Left ventricle myocardium inferior (tissue), 1 donor: ENCODE results near the gene NCOR1. TPM values are rescaled to one million over a fixed set of nuclear protein-coding genes. Genes with fewer than 3 reads are reported as not detected.

Source experiments
- DNase-seq: peaks from one replicate; pipeline ENCODE4 v3.0.0-alpha.2; 2020
- H3K27ac ChIP-seq: fragments of 200-600 bp; replicated peaks from 2 replicates; pipeline ENCODE4 v1.8.0; 2021
- H3K27me3 ChIP-seq: fragments of 200-600 bp; 2 replicates; pipeline ENCODE4 v1.8.0; 2021; ENCODE audit warnings: low read depth
- H3K36me3 ChIP-seq: fragments of 200-600 bp; 2 replicates; pipeline ENCODE4 v1.8.0; 2021
- H3K4me1 ChIP-seq: fragments of 200-600 bp; 2 replicates; pipeline ENCODE4 v1.8.0; 2021
- H3K4me3 ChIP-seq: fragments of 200-600 bp; 2 replicates; pipeline ENCODE4 v1.8.0; 2021; ENCODE audit warnings: mild to moderate bottlenecking, moderate library complexity
- H3K9me3 ChIP-seq: fragments of 200-600 bp; replicated peaks from 2 replicates; pipeline ENCODE4 v1.8.0; 2021
- CTCF ChIP-seq: fragments of 200-600 bp; IDR thresholded peaks from 2 replicates; pipeline ENCODE4 v1.8.0; 2021; ENCODE audit warnings: antibody characterized with exemption, mild to moderate bottlenecking, borderline replicate concordance
- intact Hi-C: fragments of 100-400 bp; cut with micrococcal nuclease; formaldehyde crosslinking; loops from one replicate; pipeline ENCODE4 v1.11.0; 2022
- total RNA-seq: library from RNA; stranded (reverse); fragmentation: NEBNext Ultra II Directional; extraction: Animal tissue kit (Norgen Biotek cat#: 25700); gene quantifications from one replicate; pipeline ENCODE4 v1.2.1, GENCODE V29; 2021
- donor health status: DM: no; HTN: yes; CAD: no; lungs with severe emphysema.

NCOR1 gene
- total RNA-seq, 1 donor from 2014 or later, result 60.1 TPM

- Histone ChIP-seq H3K36me3 (peaks cover 68% of the 10 kb centered on the region), H3K9me3 (no peaks in the 10 kb centered on the region), H3K4me3 (no peak overlapping the region), H3K27ac (no peak overlapping the region), H3K4me1 (no peaks in the 10 kb centered on the region), H3K27me3 (no peaks in the 10 kb centered on the region)
- intact Hi-C loops, result no loop called here
- no peak for TF ChIP-seq CTCF
- no peak for DNase-seq
Measured at GRCh38 chr17:16101440-16101839, 113.9 kb downstream of the NCOR1 start.

GRCh38 chr17:16100737-16101400 lies 114.5 kb downstream of the NCOR1 start:
- no peak overlapping the region for H3K27ac ChIP-seq
- H3K4me3 ChIP-seq, result no peak overlapping the region
- DNase-seq, result no peak
- TF ChIP-seq CTCF, result no peak
- H3K4me1 ChIP-seq, result no peaks in the 10 kb centered on the region
- H3K36me3 ChIP-seq, result peaks cover 68% of the 10 kb centered on the region
- no peaks in the 10 kb centered on the region for H3K27me3 ChIP-seq
- intact Hi-C loops, result no loop called here
- H3K9me3 ChIP-seq, result no peaks in the 10 kb centered on the region

- Histone ChIP-seq H3K9me3 (no peaks in the 10 kb centered on the region), H3K4me3 (no peak overlapping the region), H3K4me1 (no peaks in the 10 kb centered on the region), H3K27ac (no peak overlapping the region), H3K27me3 (no peaks in the 10 kb centered on the region), H3K36me3 (peaks cover 36% of the 10 kb centered on the region)
- TF ChIP-seq CTCF, result no peak
- intact Hi-C loops, result no loop called here
- DNase-seq, result no peak
Measured at GRCh38 chr17:16091773-16092172, 123.6 kb downstream of the NCOR1 start.

GRCh38 chr17:16086957-16087356 lies 128.4 kb downstream of the NCOR1 start:
- Histone ChIP-seq H3K4me3 (no peak overlapping the region), H3K4me1 (peaks cover 6% of the 10 kb centered on the region), H3K27ac (no peak overlapping the region), H3K36me3 (peaks cover 50% of the 10 kb centered on the region), H3K27me3 (no peaks in the 10 kb centered on the region), H3K9me3 (no peaks in the 10 kb centered on the region)
- DNase-seq, result no peak
- intact Hi-C loops, result no loop called here
- TF ChIP-seq CTCF, result no peak

- TF ChIP-seq CTCF, result no peak
- intact Hi-C loops, result no loop called here
Measured at GRCh38 chr17:16085066-16085699, 130.2 kb downstream of the NCOR1 start.

More at GRCh38 chr17:16085066-16085699, 130.2 kb downstream of the NCOR1 start:
- Histone ChIP-seq H3K9me3 (no peaks in the 10 kb centered on the region), H3K27ac (peak overlapping the region; percentile 10), H3K4me3 (no peak overlapping the region), H3K36me3 (peaks cover 40% of the 10 kb centered on the region), H3K27me3 (no peaks in the 10 kb centered on the region), H3K4me1 (peaks cover 6% of the 10 kb centered on the region)
- no peak for DNase-seq
